Thoracic aorta (tissue), 2 donors: ENCODE measurements around the gene RBPJL. TPM values are rescaled to one million over a fixed set of nuclear protein-coding genes. Genes with fewer than 3 reads are reported as not detected.
A peak's percentile ranks its signal among the peaks of the same experiment; 100 is the strongest.

Experiments
- ATAC-seq: fragments of 150-250 bp; one replicate; pipeline ENCODE4 v1.8.0; 2017; ENCODE audit warnings: low read depth; ENCODE audit not compliant: insufficient number of reproducible peaks, low FRiP score
- DNase-seq: peaks from one replicate; pipeline ENCODE4 v3.0.0-alpha.2; 2020; ENCODE audit warnings: low spot score
- H3K27ac ChIP-seq, 2 donors: fragments of 200-600 bp; sonication (generic); 1 replicate in 1 of 2; 2 replicates in 1 of 2; pipeline ENCODE4 v1.5.1; 2016; ENCODE audit warnings: mild to moderate bottlenecking in 2 of 2, moderate library complexity in 2 of 2
- H3K27me3 ChIP-seq: fragments of 200-600 bp; sonication (generic); replicated peaks from 2 replicates; pipeline ENCODE4 v1.6.0; 2016; ENCODE audit warnings: mild to moderate bottlenecking; ENCODE audit not compliant: insufficient read depth
- H3K36me3 ChIP-seq: fragments of 200-600 bp; sonication (generic); one replicate; pipeline ENCODE4 v1.5.1; 2016
- H3K4me1 ChIP-seq, 2 donors: fragments of 200-600 bp; sonication (generic); 1 replicate in 1 of 2; 2 replicates in 1 of 2; pipeline versions ENCODE4 v1.5.1 to v1.6.0; 2016; ENCODE audit warnings: low read depth in 2 of 2, mild to moderate bottlenecking in 1 of 2; ENCODE audit not compliant: control insufficient read depth in 1 of 2
- H3K4me3 ChIP-seq: fragments of 200-600 bp; sonication (generic); 2 replicates; pipeline ENCODE4 v1.5.1; 2016; ENCODE audit warnings: mild to moderate bottlenecking
- H3K9me3 ChIP-seq: fragments of 200-600 bp; sonication (generic); 2 replicates; pipeline ENCODE4 v1.5.1; 2016
- CTCF ChIP-seq: fragments of 200-600 bp; sonication (generic); IDR thresholded peaks from one replicate; pipeline ENCODE4 v1.5.1; 2019; ENCODE audit warnings: antibody characterized with exemption
- total RNA-seq, 2 donors: library from RNA; depleted of rRNA; stranded (reverse); fragments of >200 nt; gene quantifications; one replicate each; pipeline versions ENCODE4 v1.1.0 to v1.2.3, GENCODE V29; 2016

Gene RBPJL
- total RNA-seq, 2 donors from 2014 or later, result not detected

- H3K4me3 ChIP-seq, result peak within 1 kb of the TSS; percentile 82
- no peaks in the 10 kb centered on the region for H3K27me3 ChIP-seq
- H3K9me3 ChIP-seq, result no peaks in the 10 kb centered on the region
- TF ChIP-seq CTCF, result peak; percentile 79
- H3K4me1 ChIP-seq, result peaks cover 20 to 42% of the 10 kb centered on the region in 2 donors
- peaks cover 14% of the 10 kb centered on the region for H3K36me3 ChIP-seq
- H3K27ac ChIP-seq, result peak within 1 kb of the TSS; percentile 86 to 94
- DNase-seq (peak; percentile 94), ATAC-seq (peak; percentile 78)
These were observed 56.4 kb downstream of the RBPJL start, which contains the start of gene SYS1 for GRCh38 chr20:45362804-45363610. TSS of gene SYS1 (plus strand) at chr20:45363156. CDS start at chr20:45363532, 376 bp downstream.

DNA sequence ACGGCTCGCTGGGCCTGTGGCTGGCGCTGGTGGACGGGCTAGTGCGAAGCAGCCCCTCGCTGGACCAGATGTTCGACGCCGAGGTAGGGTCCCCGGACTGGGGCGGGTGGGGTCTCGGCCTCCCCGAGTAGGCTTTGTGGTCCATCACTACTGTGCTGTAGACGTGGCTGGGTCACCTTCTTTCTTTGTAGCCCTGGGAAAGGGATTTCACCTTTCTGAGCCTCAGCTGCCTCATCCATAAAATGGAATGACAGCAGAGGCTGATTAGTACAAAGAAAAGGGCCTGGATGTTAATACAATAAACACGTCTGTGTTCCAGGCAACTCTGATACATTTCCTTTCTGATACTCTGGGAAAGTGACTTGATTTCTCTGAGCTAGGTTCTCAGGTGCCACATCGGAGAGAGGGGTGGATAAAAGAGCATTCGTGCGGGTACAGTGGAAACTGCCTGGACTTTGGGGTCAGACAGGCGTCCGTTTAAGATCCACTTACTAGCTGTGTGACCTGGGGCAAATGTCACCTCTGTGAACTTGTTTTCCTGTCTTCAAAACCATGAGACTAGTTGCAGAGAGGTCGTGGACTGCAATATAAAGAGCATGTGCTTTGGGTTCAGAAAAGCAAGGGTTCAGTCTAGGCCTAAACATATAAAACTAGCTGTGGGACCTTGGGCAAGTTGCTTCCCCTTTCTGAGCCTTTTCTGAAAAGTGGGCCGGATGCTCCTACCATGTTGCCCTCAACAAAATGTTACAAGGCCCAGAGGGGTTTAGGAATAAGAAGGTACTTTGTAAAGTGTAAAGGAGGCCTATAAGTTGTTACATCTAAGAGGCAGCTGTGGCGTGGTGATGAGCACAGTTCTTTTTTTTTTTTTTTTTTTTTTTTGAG lies 57.2 kb downstream of the RBPJL start:
- Histone ChIP-seq H3K27me3 (no peaks in the 10 kb centered on the region), H3K4me3 (peak overlapping the region; percentile 82), H3K9me3 (no peaks in the 10 kb centered on the region), H3K4me1 (peaks cover 11 to 34% of the 10 kb centered on the region in 2 donors), H3K27ac (peak overlapping the region; percentile 86 to 94), H3K36me3 (peaks cover 18% of the 10 kb centered on the region)
- DNase-seq (no peak), ATAC-seq (no peak)
- no peak for TF ChIP-seq CTCF

GRCh38 chr20:45365444-45365970 lies 58.9 kb downstream of the RBPJL start:
- no peak overlapping the region for H3K27ac ChIP-seq
- ATAC-seq (no peak), DNase-seq (no peak)

GRCh38 chr20:45366192-45366591 lies 59.6 kb downstream of the RBPJL start:
- H3K9me3 ChIP-seq, result no peaks in the 10 kb centered on the region
- H3K4me3 ChIP-seq, result no peak overlapping the region
- TF ChIP-seq CTCF, result no peak
- ATAC-seq (no peak), DNase-seq (no peak)
- peaks cover 18% of the 10 kb centered on the region for H3K36me3 ChIP-seq
- H3K4me1 ChIP-seq, result peaks cover 5 to 20% of the 10 kb centered on the region in 2 donors
- H3K27ac ChIP-seq, result no peak overlapping the region
- no peaks in the 10 kb centered on the region for H3K27me3 ChIP-seq

More at GRCh38 chr20:45365444-45365970, 58.9 kb downstream of the RBPJL start:
- TF ChIP-seq CTCF, result no peak
- no peaks in the 10 kb centered on the region for H3K27me3 ChIP-seq
- no peaks in the 10 kb centered on the region for H3K9me3 ChIP-seq
- H3K36me3 ChIP-seq, result peaks cover 18% of the 10 kb centered on the region
- peaks cover 5 to 20% of the 10 kb centered on the region in 2 donors for H3K4me1 ChIP-seq
- no peak overlapping the region for H3K4me3 ChIP-seq

GRCh38 chr20:45366631-45367030 lies 60.0 kb downstream of the RBPJL start:
- no peak for TF ChIP-seq CTCF
- no peak for DNase-seq
- H3K4me1 ChIP-seq, result peaks cover 5 to 20% of the 10 kb centered on the region in 2 donors
- no peaks in the 10 kb centered on the region for H3K27me3 ChIP-seq
- peaks cover 18% of the 10 kb centered on the region for H3K36me3 ChIP-seq
- H3K27ac ChIP-seq, result no peak overlapping the region
- ATAC-seq, result no peak
- H3K4me3 ChIP-seq, result no peak overlapping the region
- H3K9me3 ChIP-seq, result no peaks in the 10 kb centered on the region
